Measurements from ENCODE around the gene CACNG1. TPM values are rescaled to one million over a fixed set of nuclear protein-coding genes. Genes with fewer than 3 reads are reported as not detected.

The CACNG1 gene
- total RNA-seq, 2 donors from 2014 or later = not detected

- H3K36me3 Mint-ChIP-seq = no peaks in the 10 kb centered on the region
- peak overlapping the region in 1 of 2 donors; percentile 46 for H3K27ac Mint-ChIP-seq
- no peak for DNase-seq (ENCODE audit: low spot score in 2 of 2)
- no peaks in the 10 kb centered on the region for H3K9me3 Mint-ChIP-seq
- ATAC-seq = no peak
Observed at GRCh38 chr17:67055811-67056745, 11.7 kb downstream of the CACNG1 start.

DNA sequence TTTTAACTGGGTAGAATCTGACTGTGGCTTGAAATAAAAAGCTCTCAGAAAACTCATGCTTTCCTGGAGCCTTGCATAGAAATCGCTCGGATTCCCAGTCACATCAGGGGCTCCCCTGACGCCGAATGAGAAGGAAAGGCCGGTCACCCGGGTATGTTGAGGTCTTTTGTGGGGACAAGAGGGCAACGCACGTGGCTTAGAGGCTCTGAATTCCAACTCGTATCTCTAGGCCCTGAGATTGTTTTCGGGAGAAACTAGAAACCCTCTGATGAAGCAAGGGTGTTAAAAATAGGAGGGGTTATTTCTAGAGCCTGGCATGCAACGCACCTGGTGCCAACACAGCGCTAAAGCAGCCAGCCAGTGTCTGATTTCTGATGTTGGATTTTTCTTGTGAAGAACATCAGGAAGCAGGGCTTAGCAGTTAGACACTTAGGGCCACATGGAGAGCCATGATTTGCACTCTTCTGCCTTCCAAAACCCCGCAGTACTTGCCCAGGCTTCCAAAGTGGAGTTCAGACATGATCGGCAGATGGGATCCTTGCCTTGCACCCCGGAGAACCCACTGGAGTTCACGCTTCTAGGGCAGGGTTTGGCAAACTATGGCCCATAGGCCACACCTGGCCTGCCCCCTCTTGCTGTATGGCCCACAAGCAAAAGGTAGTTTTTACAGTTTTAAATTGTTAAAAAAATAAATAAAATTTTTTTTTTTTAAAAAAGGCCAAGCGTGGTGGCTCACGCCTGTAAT lies 12.6 kb downstream of the CACNG1 start:
- DNase-seq (ENCODE audit: low spot score in 2 of 2) = no peak
- Mint-ChIP-seq H3K27ac (no peak overlapping the region), H3K36me3 (no peaks in the 10 kb centered on the region), H3K9me3 (no peaks in the 10 kb centered on the region)
- no peak for ATAC-seq

- ATAC-seq = no peak
- no peaks in the 10 kb centered on the region for H3K36me3 Mint-ChIP-seq
- H3K9me3 Mint-ChIP-seq = no peaks in the 10 kb centered on the region
- DNase-seq (ENCODE audit: low spot score in 2 of 2) = no peak
- no peak overlapping the region for H3K27ac Mint-ChIP-seq
Observed at GRCh38 chr17:67058036-67058435, 13.7 kb downstream of the CACNG1 start.

DNA sequence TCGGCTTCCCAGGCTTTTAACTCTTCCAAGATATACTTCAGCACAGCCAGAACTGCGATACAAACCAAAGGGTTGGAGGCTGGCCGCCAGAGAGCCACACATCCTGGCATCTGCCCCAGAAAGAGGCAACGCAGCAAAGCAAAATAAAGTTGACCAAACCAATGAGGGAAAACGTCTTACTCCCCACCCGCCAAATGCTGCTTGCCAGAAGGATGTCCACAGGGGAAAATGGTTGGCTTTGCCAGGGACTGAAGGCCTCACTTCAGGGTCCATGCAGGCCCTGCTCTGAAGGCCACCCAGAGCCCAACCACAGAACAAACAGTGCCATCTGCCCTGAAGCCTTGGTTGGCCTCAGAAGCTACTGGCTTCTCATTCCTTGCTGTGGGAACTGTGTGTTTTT lies 15.0 kb downstream of the CACNG1 start:
- DNase-seq (ENCODE audit: low spot score in 2 of 2) = no peak
- no peaks in the 10 kb centered on the region for H3K9me3 Mint-ChIP-seq
- no peak overlapping the region for H3K27ac Mint-ChIP-seq
- H3K36me3 Mint-ChIP-seq = no peaks in the 10 kb centered on the region
- no peak for ATAC-seq

DNA sequence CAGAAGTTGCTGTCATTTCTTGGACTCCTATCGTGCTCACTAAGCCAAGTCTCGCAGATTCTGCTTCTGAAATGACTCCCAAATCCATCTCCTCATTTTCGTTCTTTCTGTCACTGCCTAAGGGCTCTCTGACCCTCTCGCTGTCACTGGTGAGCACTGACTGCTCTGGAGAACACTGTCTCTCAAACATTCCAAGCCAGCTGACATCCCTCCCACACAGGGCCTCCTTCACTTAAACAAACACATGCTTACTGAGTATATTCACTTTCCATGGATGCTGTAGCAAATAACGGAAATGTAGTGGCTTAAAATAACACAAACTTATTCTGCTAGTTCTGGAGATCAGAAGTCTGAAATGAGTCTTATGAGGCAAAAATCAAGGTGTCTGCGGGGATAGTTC lies 18.8 kb downstream of the CACNG1 start:
- no peak for DNase-seq (ENCODE audit: low spot score in 2 of 2)
- Mint-ChIP-seq H3K9me3 (no peaks in the 10 kb centered on the region), H3K27ac (no peak overlapping the region), H3K36me3 (no peaks in the 10 kb centered on the region)
- ATAC-seq = no peak

DNA sequence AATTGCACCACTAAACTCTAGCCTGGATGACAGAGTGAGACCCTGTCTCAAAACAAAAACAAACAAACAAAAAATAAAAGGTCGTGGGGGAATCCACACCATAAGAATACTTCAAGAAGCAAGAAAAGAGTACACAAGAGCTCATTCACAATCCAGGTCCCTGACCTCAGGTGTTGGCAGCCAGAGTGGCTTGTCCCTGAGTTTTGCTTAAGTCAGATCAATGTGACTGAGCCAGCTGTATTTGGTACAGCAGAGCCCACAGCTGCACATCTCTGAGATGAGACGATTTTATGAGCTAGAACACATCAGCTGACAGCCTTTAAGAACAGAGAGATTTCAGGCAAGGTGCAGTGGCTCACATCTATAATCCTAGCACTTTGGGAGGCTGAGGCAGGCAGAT lies 22.4 kb downstream of the CACNG1 start:
- no peak overlapping the region for H3K27ac Mint-ChIP-seq
- H3K36me3 Mint-ChIP-seq = no peaks in the 10 kb centered on the region
- ATAC-seq (no peak), DNase-seq (ENCODE audit: low spot score in 2 of 2) (no peak)
- peaks cover 0 to 3% of the 10 kb centered on the region in 2 donors for H3K9me3 Mint-ChIP-seq

DNA sequence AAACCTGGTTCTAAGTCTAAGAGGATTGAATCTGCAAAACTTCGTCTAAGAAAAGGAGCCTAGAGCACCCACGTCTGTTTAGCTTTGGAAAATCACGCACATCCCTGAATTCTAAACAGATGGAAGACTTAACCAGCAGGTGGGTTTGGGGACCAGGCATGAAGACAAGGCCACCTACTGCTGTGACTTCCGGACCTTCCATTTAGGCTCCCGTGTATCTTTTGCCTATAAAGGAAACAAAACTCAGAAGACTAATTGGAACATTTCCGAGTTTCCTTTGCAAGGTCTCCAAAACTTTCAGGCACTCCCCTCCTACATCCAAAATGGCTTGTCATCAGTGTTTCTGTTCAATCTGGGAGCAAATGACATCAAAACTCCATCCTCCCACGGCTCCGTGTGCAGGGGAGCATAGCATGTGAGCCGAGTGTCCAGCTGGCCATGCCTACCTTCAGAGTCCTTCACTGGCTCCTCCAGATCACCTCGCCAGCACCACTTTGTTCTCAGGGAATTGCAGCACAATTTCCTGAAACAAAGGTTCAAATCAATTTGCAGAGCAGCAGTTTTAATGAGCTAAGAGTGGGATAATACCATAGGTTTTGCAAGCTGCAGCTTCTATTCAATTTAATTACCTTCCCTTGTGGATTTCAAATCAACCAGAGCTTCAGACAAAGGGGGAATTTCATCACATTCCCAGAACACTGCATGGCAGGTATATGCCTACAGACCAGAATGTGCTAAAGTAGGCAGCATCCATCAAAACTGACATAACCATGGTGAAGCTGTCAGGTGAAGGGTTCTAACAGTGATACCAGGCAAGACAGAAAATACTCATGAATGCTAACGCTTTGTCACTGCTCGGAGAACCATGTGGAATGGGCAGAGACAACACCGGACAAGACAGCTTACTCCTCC lies 23.5 kb downstream of the CACNG1 start:
- Mint-ChIP-seq H3K36me3 (peaks cover 0 to 3% of the 10 kb centered on the region in 2 donors), H3K27ac (no peak overlapping the region), H3K9me3 (peaks cover 0 to 3% of the 10 kb centered on the region in 2 donors)
- no peak for DNase-seq (ENCODE audit: low spot score in 2 of 2)
- ATAC-seq = no peak

DNA sequence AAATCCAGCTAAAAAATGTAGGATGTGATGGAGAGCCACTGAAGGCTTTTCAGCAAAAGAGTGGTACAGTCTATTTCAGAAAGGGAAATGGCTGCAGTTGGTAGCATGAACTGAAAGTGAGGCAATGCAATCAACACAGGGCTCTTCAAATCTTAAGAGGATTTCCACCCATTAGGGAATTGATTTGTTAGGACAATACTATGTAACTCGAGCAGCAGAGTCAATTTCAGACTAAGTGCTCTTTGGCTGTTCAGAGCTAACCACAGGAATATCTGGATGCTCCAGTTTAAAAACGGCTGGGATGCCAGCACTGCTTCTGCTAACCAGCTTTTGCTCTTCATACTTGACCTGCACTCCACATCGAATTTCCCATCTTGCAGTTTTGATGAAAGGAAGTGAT lies 24.6 kb downstream of the CACNG1 start:
- no peak overlapping the region for H3K27ac Mint-ChIP-seq
- ATAC-seq = no peak
- H3K36me3 Mint-ChIP-seq = peaks cover 0 to 10% of the 10 kb centered on the region in 2 donors
- H3K9me3 Mint-ChIP-seq = peaks cover 0 to 3% of the 10 kb centered on the region in 2 donors
- DNase-seq (ENCODE audit: low spot score in 2 of 2) = no peak

GRCh38 chr17:67069603-67070136 lies 25.3 kb downstream of the CACNG1 start:
- no peak for ATAC-seq
- no peak overlapping the region for H3K27ac Mint-ChIP-seq

GRCh38 chr17:67071595-67071994 lies 27.2 kb downstream of the CACNG1 start:
- H3K36me3 Mint-ChIP-seq = peaks cover 0 to 12% of the 10 kb centered on the region in 2 donors
- peak overlapping the region in 1 of 2 donors; percentile 29 for H3K27ac Mint-ChIP-seq
- ATAC-seq = no peak
- H3K9me3 Mint-ChIP-seq = peaks cover 0 to 3% of the 10 kb centered on the region in 2 donors
- DNase-seq (ENCODE audit: low spot score in 2 of 2) = no peak

More at GRCh38 chr17:67069603-67070136, 25.3 kb downstream of the CACNG1 start:
- Mint-ChIP-seq H3K36me3 (peaks cover 0 to 12% of the 10 kb centered on the region in 2 donors), H3K9me3 (peaks cover 0 to 3% of the 10 kb centered on the region in 2 donors)
- DNase-seq (ENCODE audit: low spot score in 2 of 2) = no peak

DNA sequence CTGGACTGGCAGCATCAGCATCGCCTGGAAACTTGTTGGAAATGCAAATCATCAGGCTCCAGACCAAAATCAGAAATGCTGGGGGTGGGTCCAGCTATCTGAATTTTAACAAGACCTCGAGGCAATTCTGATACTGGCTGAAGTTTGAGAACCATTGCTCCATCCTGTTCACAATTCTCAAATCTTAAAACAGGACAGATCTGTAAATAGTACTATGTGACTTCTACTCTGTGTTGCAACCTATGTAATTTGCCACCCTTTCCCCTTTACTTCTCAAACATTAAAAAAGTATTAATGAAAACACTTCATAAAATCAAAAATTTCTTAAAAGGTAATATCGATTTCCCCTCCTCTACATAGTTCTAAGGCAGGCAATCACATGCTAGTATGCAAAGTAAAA lies 28.5 kb downstream of the CACNG1 start:
- H3K36me3 Mint-ChIP-seq = peaks cover 0 to 12% of the 10 kb centered on the region in 2 donors
- no peak overlapping the region for H3K27ac Mint-ChIP-seq
- DNase-seq (ENCODE audit: low spot score in 2 of 2) (no peak), ATAC-seq (no peak)
- peaks cover 0 to 3% of the 10 kb centered on the region in 2 donors for H3K9me3 Mint-ChIP-seq

GRCh38 chr17:67074781-67075180 lies 30.4 kb downstream of the CACNG1 start:
- peaks cover 0 to 12% of the 10 kb centered on the region in 2 donors for H3K36me3 Mint-ChIP-seq
- H3K27ac Mint-ChIP-seq = no peak overlapping the region
- no peak for DNase-seq (ENCODE audit: low spot score in 2 of 2)
- no peak for ATAC-seq
- H3K9me3 Mint-ChIP-seq = peaks cover 0 to 3% of the 10 kb centered on the region in 2 donors

GRCh38 chr17:67076290-67076689 lies 31.9 kb downstream of the CACNG1 start:
- DNase-seq (ENCODE audit: low spot score in 2 of 2) (no peak), ATAC-seq (no peak)
- Mint-ChIP-seq H3K36me3 (peaks cover 0 to 12% of the 10 kb centered on the region in 2 donors), H3K27ac (peak overlapping the region in 1 of 2 donors; percentile 22), H3K9me3 (no peaks in the 10 kb centered on the region)

DNA sequence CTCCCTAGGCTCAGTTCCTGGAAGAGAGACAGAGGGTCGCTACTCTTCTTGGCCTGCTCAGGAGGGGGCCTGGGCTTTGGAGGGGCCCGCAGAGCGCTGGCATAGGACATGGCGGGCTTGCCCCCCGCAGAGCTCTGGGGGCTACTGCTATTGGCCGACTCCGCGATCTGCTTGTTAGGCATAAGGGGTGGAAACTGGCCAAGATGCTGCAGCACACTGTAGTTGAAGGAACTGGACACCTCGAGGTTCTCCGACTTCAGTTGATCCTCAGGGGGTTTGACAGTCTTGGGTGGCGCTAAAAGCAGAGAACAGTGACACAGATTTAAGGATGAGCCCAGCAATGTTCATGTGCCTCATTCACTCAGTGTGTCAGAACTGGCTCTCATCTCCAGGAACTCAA lies 33.9 kb downstream of the CACNG1 start:
- no peak for DNase-seq (ENCODE audit: low spot score in 2 of 2)
- Mint-ChIP-seq H3K9me3 (no peaks in the 10 kb centered on the region), H3K27ac (no peak overlapping the region), H3K36me3 (peaks cover 0 to 6% of the 10 kb centered on the region in 2 donors)
- no peak for ATAC-seq

GRCh38 chr17:67079491-67079890 lies 35.1 kb downstream of the CACNG1 start:
- H3K27ac Mint-ChIP-seq = no peak overlapping the region

GRCh38 chr17:67080804-67081203 lies 36.5 kb downstream of the CACNG1 start:
- peak in 1 of 2 donors; percentile 28 for ATAC-seq
- H3K36me3 Mint-ChIP-seq = no peaks in the 10 kb centered on the region
- DNase-seq (ENCODE audit: low spot score in 2 of 2) = no peak
- H3K9me3 Mint-ChIP-seq = no peaks in the 10 kb centered on the region
- H3K27ac Mint-ChIP-seq = no peak overlapping the region

More at GRCh38 chr17:67079491-67079890, 35.1 kb downstream of the CACNG1 start:
- no peaks in the 10 kb centered on the region for H3K9me3 Mint-ChIP-seq
- H3K36me3 Mint-ChIP-seq = no peaks in the 10 kb centered on the region
- no peak for ATAC-seq
- no peak for DNase-seq (ENCODE audit: low spot score in 2 of 2)
